Measurements from ENCODE around the gene NPAS2. TPM values are rescaled to one million over a fixed set of nuclear protein-coding genes. Genes with fewer than 3 reads are reported as not detected.

Gene NPAS2
- total RNA-seq, 1 donor from 2014 or later: 72.6 TPM

GRCh38 chr2:100783987-100784386, 36.0 kb upstream of the NPAS2 start:
- no peaks in the 10 kb centered on the region for H3K9me3 ChIP-seq
- intact Hi-C loops (cut with DNase I): no loop called here
- H3K27ac ChIP-seq: no peak overlapping the region
- peaks cover 6 to 11% of the 10 kb centered on the region in 2 donors for H3K4me1 ChIP-seq
- TF ChIP-seq, protein P1, sequence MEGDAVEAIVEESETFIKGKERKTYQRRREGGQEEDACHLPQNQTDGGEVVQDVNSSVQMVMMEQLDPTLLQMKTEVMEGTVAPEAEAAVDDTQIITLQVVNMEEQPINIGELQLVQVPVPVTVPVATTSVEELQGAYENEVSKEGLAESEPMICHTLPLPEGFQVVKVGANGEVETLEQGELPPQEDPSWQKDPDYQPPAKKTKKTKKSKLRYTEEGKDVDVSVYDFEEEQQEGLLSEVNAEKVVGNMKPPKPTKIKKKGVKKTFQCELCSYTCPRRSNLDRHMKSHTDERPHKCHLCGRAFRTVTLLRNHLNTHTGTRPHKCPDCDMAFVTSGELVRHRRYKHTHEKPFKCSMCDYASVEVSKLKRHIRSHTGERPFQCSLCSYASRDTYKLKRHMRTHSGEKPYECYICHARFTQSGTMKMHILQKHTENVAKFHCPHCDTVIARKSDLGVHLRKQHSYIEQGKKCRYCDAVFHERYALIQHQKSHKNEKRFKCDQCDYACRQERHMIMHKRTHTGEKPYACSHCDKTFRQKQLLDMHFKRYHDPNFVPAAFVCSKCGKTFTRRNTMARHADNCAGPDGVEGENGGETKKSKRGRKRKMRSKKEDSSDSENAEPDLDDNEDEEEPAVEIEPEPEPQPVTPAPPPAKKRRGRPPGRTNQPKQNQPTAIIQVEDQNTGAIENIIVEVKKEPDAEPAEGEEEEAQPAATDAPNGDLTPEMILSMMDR (IDR thresholded peaks at IDR 0.05): no peak
- H3K27me3 ChIP-seq: no peaks in the 10 kb centered on the region
- DNase-seq (ENCODE audit: low spot score in 2 of 2): no peak
- H3K4me3 ChIP-seq: no peak overlapping the region
- H3K36me3 ChIP-seq: no peaks in the 10 kb centered on the region

- intact Hi-C loops (cut with DNase I): no loop called here
- no peak for DNase-seq (ENCODE audit: low spot score in 2 of 2)
- Histone ChIP-seq H3K4me1 (peaks cover 6 to 11% of the 10 kb centered on the region in 2 donors), H3K27me3 (no peaks in the 10 kb centered on the region), H3K36me3 (no peaks in the 10 kb centered on the region), H3K27ac (no peak overlapping the region), H3K9me3 (no peaks in the 10 kb centered on the region), H3K4me3 (no peak overlapping the region)
- TF ChIP-seq, protein P1 (IDR thresholded peaks at IDR 0.05): no peak
Observed at GRCh38 chr2:100784681-100785080, 35.3 kb upstream of the NPAS2 start.

DNA sequence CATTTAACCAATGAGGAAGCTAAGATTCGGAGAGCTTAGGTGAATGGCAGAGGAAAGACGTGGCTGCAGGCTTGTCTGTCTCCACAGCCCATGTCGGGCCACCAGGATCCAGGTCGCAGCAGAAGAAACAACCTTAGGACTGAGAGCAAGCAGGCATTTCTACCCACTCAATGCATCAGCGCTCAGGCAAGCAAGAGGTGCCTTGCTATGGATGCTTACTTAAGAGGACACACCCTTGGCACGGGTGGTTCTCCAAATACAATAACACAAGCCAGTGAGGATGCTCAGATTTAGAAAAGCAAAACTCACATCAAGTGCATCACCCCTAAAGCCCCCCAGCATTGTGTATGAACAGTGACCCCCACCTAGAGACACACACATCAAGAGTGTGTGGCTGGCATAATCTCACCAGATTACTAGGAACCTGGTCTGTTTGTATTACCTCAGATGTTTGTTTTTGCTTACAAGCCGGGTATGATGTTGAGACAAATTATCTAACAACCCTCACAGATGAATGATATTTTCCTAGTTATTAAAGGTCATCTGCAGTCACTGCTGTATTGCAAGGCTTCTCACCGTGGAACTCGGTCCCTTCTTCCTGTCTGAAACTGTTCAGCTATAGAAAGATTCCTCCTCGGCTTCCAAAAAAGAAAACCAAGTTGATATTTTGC, 34.2 kb upstream of the NPAS2 start:
- no peak for DNase-seq (ENCODE audit: low spot score in 2 of 2)
- TF ChIP-seq, protein P1 (IDR thresholded peaks at IDR 0.05): no peak
- no peaks in the 10 kb centered on the region for H3K27me3 ChIP-seq
- intact Hi-C loops (cut with DNase I): no loop called here
- peak overlapping the region in 1 of 2 donors; percentile 10 for H3K4me3 ChIP-seq
- no peaks in the 10 kb centered on the region for H3K36me3 ChIP-seq
- H3K27ac ChIP-seq: peak overlapping the region in 1 of 2 donors; percentile 41
- H3K4me1 ChIP-seq: peaks cover 6 to 11% of the 10 kb centered on the region in 2 donors
- no peaks in the 10 kb centered on the region for H3K9me3 ChIP-seq

DNA sequence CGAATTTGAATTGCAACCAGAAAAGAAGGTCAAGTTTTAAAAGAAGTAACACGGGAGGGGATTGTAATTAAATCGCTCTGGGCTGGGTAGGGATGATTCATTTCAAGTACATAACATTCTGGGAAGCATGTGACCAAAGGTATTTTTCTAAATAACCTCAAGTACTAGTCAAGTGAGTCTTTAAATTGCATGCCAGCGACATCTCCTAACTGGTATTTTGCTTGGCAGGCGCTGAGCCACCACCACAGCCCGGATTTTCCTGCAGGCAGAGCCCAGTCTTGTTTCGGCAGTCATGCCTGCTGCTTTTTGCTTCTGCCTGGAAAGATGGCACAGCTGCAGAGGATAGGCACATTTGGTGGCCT, 33.7 kb upstream of the NPAS2 start:
- DNase-seq (ENCODE audit: low spot score in 2 of 2): peak in 1 of 2 donors; percentile 83
- intact Hi-C loops (cut with DNase I): no loop called here
- Histone ChIP-seq H3K4me3 (peak overlapping the region in 1 of 2 donors; percentile 10), H3K4me1 (peaks cover 6 to 11% of the 10 kb centered on the region in 2 donors), H3K27ac (peak overlapping the region; percentile 35 to 41), H3K27me3 (no peaks in the 10 kb centered on the region), H3K9me3 (no peaks in the 10 kb centered on the region), H3K36me3 (no peaks in the 10 kb centered on the region)
- TF ChIP-seq, protein P1 (IDR thresholded peaks at IDR 0.05): no peak

DNA sequence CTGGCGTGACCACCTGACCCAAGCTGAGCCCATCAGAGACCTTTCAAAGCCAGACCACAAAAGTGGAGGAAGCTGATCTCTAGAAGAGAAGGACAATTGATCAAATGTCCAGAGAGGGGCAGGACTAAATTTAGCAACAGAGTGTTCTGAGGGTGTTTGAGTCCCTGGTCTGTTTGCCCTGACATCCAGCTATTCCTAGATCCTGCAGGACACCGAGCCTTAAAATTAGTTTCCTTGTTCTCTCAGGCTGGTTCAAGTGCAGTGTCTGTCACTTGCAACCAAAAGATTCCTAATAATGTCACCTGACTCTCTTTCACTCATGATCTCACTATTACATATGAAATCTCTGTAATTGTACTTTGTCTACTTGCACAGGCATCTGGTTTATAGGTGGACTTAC, 33.0 kb upstream of the NPAS2 start:
- intact Hi-C loops (cut with DNase I): no loop called here
- Histone ChIP-seq H3K4me1 (peaks cover 6 to 11% of the 10 kb centered on the region in 2 donors), H3K9me3 (no peaks in the 10 kb centered on the region), H3K27ac (no peak overlapping the region), H3K36me3 (no peaks in the 10 kb centered on the region), H3K4me3 (no peak overlapping the region), H3K27me3 (no peaks in the 10 kb centered on the region)
- no peak for DNase-seq (ENCODE audit: low spot score in 2 of 2)
- TF ChIP-seq, protein P1 (IDR thresholded peaks at IDR 0.05): no peak

All from ascending aorta (tissue), 2 donors.